H9 (cell line): ENCODE measurements around the gene METRNL. TPM values are rescaled to one million over a fixed set of nuclear protein-coding genes. Genes with fewer than 3 reads are reported as not detected.

Experiments
- DNase-seq: peaks from one replicate; pipeline ENCODE4 v3.0.0-alpha.2; 2017
- H2AFZ ChIP-seq: one replicate; pipeline ENCODE4 v1.6.1; 2013; ENCODE audit warnings: mild to moderate bottlenecking, low read length, control low read depth, moderate library complexity
- H2AK5ac ChIP-seq: 2 replicates; pipeline ENCODE4 v1.6.1; 2013; ENCODE audit warnings: low read length, control low read depth, mixed read lengths; ENCODE audit not compliant: insufficient read length
- H2BK120ac ChIP-seq: one replicate; pipeline ENCODE4 v1.6.1; 2013; ENCODE audit warnings: low read depth, mild to moderate bottlenecking, low read length, control low read depth, inconsistent platforms; ENCODE audit not compliant: poor library complexity, severe bottlenecking
- H2BK12ac ChIP-seq: 2 replicates; pipeline ENCODE4 v1.6.1; 2013; ENCODE audit warnings: low read length, control low read depth, mixed read lengths, low read depth; ENCODE audit not compliant: insufficient read length
- H2BK15ac ChIP-seq: 2 replicates; pipeline ENCODE4 v1.6.1; 2013; ENCODE audit warnings: low read depth, low read length, control low read depth
- H2BK20ac ChIP-seq: one replicate; pipeline ENCODE4 v1.6.1; 2013; ENCODE audit warnings: low read depth, mild to moderate bottlenecking, low read length, control low read depth, inconsistent platforms; ENCODE audit not compliant: poor library complexity, severe bottlenecking
- H2BK5ac ChIP-seq: 2 replicates; pipeline ENCODE4 v1.6.1; 2013; ENCODE audit warnings: low read length, control low read depth, mixed read lengths; ENCODE audit not compliant: insufficient read length
- H3K14ac ChIP-seq: 2 replicates; pipeline ENCODE4 v1.6.1; 2013; ENCODE audit warnings: low read length, control low read depth; ENCODE audit not compliant: insufficient read depth
- H3K18ac ChIP-seq: 2 replicates; pipeline ENCODE4 v1.6.1; 2013; ENCODE audit warnings: low read depth, mild to moderate bottlenecking, mixed read lengths, low read length, control low read depth; ENCODE audit not compliant: insufficient read length
- H3K23ac ChIP-seq: 2 replicates; pipeline ENCODE4 v1.6.1; 2013; ENCODE audit warnings: low read length, control low read depth, mixed read lengths, low read depth; ENCODE audit not compliant: insufficient read length
- H3K23me2 ChIP-seq: 2 replicates; pipeline ENCODE4 v1.6.1; 2013; ENCODE audit warnings: low read depth, mild to moderate bottlenecking, mixed read lengths, low read length, control low read depth; ENCODE audit not compliant: insufficient read length, poor library complexity, severe bottlenecking
- H3K27ac ChIP-seq: 2 replicates; pipeline ENCODE4 v1.5.1; 2013; ENCODE audit warnings: low read length, control low read depth, mixed read lengths, low read depth; ENCODE audit not compliant: insufficient read length
- H3K27me3 ChIP-seq: 2 replicates; pipeline ENCODE4 v1.6.1; 2013; ENCODE audit warnings: low read length, control low read depth, inconsistent platforms; ENCODE audit not compliant: insufficient read depth
- H3K4ac ChIP-seq: 2 replicates; pipeline ENCODE4 v1.6.1; 2013; ENCODE audit warnings: low read depth, mild to moderate bottlenecking, control low read depth, inconsistent platforms, low read length, moderate library complexity
- H3K4me1 ChIP-seq: 2 replicates; pipeline ENCODE4 v1.6.1; 2013; ENCODE audit warnings: low read length, control low read depth, inconsistent platforms; ENCODE audit not compliant: insufficient read depth
- H3K4me2 ChIP-seq: 2 replicates; pipeline ENCODE4 v1.6.1; 2013; ENCODE audit warnings: low read length, control low read depth, mixed read lengths; ENCODE audit not compliant: insufficient read length, insufficient read depth
- H3K56ac ChIP-seq: 2 replicates; pipeline ENCODE4 v1.6.1; 2013; ENCODE audit warnings: low read depth, mild to moderate bottlenecking, mixed read lengths, low read length, control low read depth; ENCODE audit not compliant: insufficient read length
- H3K79me1 ChIP-seq: 2 replicates; pipeline ENCODE4 v1.6.1; 2013; ENCODE audit warnings: low read depth, mild to moderate bottlenecking, moderate library complexity, low read length, control low read depth, inconsistent platforms; ENCODE audit not compliant: insufficient read depth, poor library complexity, severe bottlenecking
- H3K79me2 ChIP-seq: 2 replicates; pipeline ENCODE4 v1.6.1; 2013; ENCODE audit warnings: low read length, control low read depth, inconsistent platforms; ENCODE audit not compliant: insufficient read depth
- H3K9ac ChIP-seq: 2 replicates; pipeline ENCODE4 v1.6.1; 2013; ENCODE audit warnings: low read length, control low read depth, mixed read lengths; ENCODE audit not compliant: insufficient read length; ENCODE audit errors: extremely low read depth
- H3K9me3 ChIP-seq: one replicate; pipeline ENCODE4 v1.6.1; 2013; ENCODE audit warnings: low read depth, low read length, inconsistent platforms; ENCODE audit not compliant: control insufficient read depth
- H3T11ph ChIP-seq: one replicate; pipeline ENCODE4 v1.6.1; 2013; ENCODE audit warnings: mild to moderate bottlenecking, low read length, control low read depth, inconsistent platforms
- H4K20me1 ChIP-seq: one replicate; pipeline ENCODE4 v1.6.1; 2013; ENCODE audit not compliant: control insufficient read depth, insufficient read length, insufficient read depth
- H4K5ac ChIP-seq: 2 replicates; pipeline ENCODE4 v1.6.1; 2013; ENCODE audit warnings: low read depth, mild to moderate bottlenecking, mixed read lengths, low read length, control low read depth; ENCODE audit not compliant: insufficient read length
- H4K8ac ChIP-seq: replicated peaks from 2 replicates; pipeline ENCODE4 v1.6.1; 2013; ENCODE audit warnings: low read length, control low read depth, mixed read lengths, low read depth; ENCODE audit not compliant: insufficient read length
- H4K91ac ChIP-seq: 2 replicates; pipeline ENCODE4 v1.6.1; 2013; ENCODE audit warnings: low read depth, mild to moderate bottlenecking, moderate library complexity, mixed read lengths, low read length, control low read depth; ENCODE audit not compliant: insufficient read length
- H3K27ac Mint-ChIP-seq, 3 experiments: 2 replicates in 2 of 3; 3 replicates in 1 of 3; pipeline ENCODE4 v1.8.0; 2020 to 2021; ENCODE audit warnings: mixed read lengths in 3 of 3, mild to moderate bottlenecking in 1 of 3, moderate library complexity in 1 of 3
- H3K27me3 Mint-ChIP-seq: 2 replicates; pipeline ENCODE4 v1.8.0; 2021; ENCODE audit warnings: low read depth, mild to moderate bottlenecking, moderate library complexity, mixed read lengths
- H3K36me3 Mint-ChIP-seq, 3 experiments: 2 replicates in 2 of 3; 3 replicates in 1 of 3; pipeline ENCODE4 v1.8.0; 2020 to 2021; ENCODE audit warnings: low read depth in 3 of 3, mixed read lengths in 3 of 3; ENCODE audit not compliant: insufficient read depth in 1 of 3
- H3K4me1 Mint-ChIP-seq, 2 experiments: 2 replicates each; pipeline ENCODE4 v1.8.0; 2020; ENCODE audit warnings: mixed read lengths in 2 of 2
- H3K4me3 Mint-ChIP-seq, 2 experiments: 2 replicates in 1 of 2; 3 replicates in 1 of 2; pipeline ENCODE4 v1.8.0; 2020 to 2021; ENCODE audit warnings: mild to moderate bottlenecking in 2 of 2, mixed read lengths in 2 of 2, moderate library complexity in 1 of 2
- H3K9me3 Mint-ChIP-seq, 2 experiments: 2 replicates in 1 of 2; 3 replicates in 1 of 2; pipeline ENCODE4 v1.8.0; 2020; ENCODE audit warnings: mild to moderate bottlenecking in 2 of 2, mixed read lengths in 2 of 2, moderate library complexity in 1 of 2
- WGBS: extraction: QIAGEN DNeasy Blood & Tissue Kit; methylation state at CpG from one replicate; pipeline ENCODE4 v1.1.7; 2013; ENCODE audit warnings: missing lambda C conversion rate, low lambda C conversion rate, mixed read lengths; ENCODE audit not compliant: insufficient read length; ENCODE audit errors: extremely low coverage; 5-methylcytosine and 5-hydroxymethylcytosine counted together
- total RNA-seq: library from RNA; stranded (reverse); gene quantifications from 2 replicates; pipeline ENCODE4 v1.2.1, GENCODE V29; 2021
- TF ChIP-seq, protein P1 (sequence below): fragments of 200-600 bp; sonication (generic); conservative IDR thresholded peaks from 3 replicates; pipeline ENCODE4 v1.8.0; 2021; ENCODE audit warnings: antibody characterized with exemption, mild to moderate bottlenecking

The METRNL gene
- total RNA-seq, 1 experiment from 2014 or later: 21.4 TPM

DNA sequence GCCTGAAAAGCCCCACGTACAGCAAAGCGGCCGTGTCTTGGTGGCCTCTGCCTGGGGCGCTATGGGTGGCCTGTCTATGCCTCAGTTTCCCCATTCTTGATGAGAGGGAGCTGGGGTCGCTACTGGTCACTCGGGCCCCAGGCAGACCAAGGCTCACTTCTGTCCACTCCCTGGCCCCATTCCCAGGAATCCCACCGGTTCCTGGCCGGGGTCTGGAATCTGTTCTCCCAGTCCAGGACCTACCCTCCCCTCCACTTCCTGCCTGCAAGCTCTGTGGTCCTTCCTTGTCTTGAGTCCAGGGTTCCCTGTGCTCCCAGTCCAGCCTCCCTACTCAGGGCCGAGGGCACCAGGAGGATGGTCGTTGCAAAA is 24.5 kb downstream of the METRNL start:
- Histone ChIP-seq H3K23me2 (no peaks in the 10 kb centered on the region), H3K4me2 (no peak overlapping the region), H3K14ac (no peak overlapping the region), H4K91ac (no peak overlapping the region), H2BK20ac (no peak overlapping the region), H3K9me3 (no peaks in the 10 kb centered on the region), H3K79me1 (no peaks in the 10 kb centered on the region), H2AK5ac (no peak overlapping the region), H2AFZ (no peak overlapping the region), H3K9ac (no peak overlapping the region), H2BK15ac (no peak overlapping the region), H4K8ac (no peak overlapping the region), H3K27ac (no peak overlapping the region), H3K4ac (no peak overlapping the region), H3K18ac (no peak overlapping the region), H2BK12ac (no peak overlapping the region), H4K5ac (no peak overlapping the region), H3K79me2 (no peaks in the 10 kb centered on the region), H3K23ac (no peak overlapping the region), H3K4me1 (no peaks in the 10 kb centered on the region; the same call in 1 of the 2 replicates), H3K56ac (no peak overlapping the region), H3T11ph (no peak overlapping the region), H2BK5ac (no peak overlapping the region), H3K27me3 (no peaks in the 10 kb centered on the region), H4K20me1 (no peaks in the 10 kb centered on the region), H2BK120ac (no peak overlapping the region)
- H3K36me3 Mint-ChIP-seq: no peaks in the 10 kb centered on the region; a peak in 1 of 7 replicates
- TF ChIP-seq, protein P1, sequence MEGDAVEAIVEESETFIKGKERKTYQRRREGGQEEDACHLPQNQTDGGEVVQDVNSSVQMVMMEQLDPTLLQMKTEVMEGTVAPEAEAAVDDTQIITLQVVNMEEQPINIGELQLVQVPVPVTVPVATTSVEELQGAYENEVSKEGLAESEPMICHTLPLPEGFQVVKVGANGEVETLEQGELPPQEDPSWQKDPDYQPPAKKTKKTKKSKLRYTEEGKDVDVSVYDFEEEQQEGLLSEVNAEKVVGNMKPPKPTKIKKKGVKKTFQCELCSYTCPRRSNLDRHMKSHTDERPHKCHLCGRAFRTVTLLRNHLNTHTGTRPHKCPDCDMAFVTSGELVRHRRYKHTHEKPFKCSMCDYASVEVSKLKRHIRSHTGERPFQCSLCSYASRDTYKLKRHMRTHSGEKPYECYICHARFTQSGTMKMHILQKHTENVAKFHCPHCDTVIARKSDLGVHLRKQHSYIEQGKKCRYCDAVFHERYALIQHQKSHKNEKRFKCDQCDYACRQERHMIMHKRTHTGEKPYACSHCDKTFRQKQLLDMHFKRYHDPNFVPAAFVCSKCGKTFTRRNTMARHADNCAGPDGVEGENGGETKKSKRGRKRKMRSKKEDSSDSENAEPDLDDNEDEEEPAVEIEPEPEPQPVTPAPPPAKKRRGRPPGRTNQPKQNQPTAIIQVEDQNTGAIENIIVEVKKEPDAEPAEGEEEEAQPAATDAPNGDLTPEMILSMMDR: no peak
- peaks cover 2 to 10% of the 10 kb centered on the region in 2 experiments; a peak in 1 of 4 replicates for H3K4me1 Mint-ChIP-seq
- H3K9me3 Mint-ChIP-seq: peaks cover 2 to 11% of the 10 kb centered on the region in 2 experiments; a peak in 3 of 5 replicates
- H3K27me3 Mint-ChIP-seq: peaks cover 4% of the 10 kb centered on the region; the same call in 1 of the 2 replicates
- H3K27ac Mint-ChIP-seq: no peak overlapping the region
- WGBS: no CpG with 5 or more reads among the region's 10 CpGs
- DNase-seq: no peak
- H3K4me3 Mint-ChIP-seq: no peak overlapping the region
